GM12878 (cell line): Measurements from ENCODE around the gene PRF1. TPM values are rescaled to one million over a fixed set of nuclear protein-coding genes. Genes with fewer than 3 reads are reported as not detected.

Source experiments
- CBX3 ChIP-seq: fragments of 200-600 bp; sonication (generic); IDR thresholded peaks from 2 replicates; pipeline ENCODE4 v1.6.1; 2016; ENCODE audit warnings: low read depth, borderline replicate concordance
- EED ChIP-seq: sonication (generic); IDR thresholded peaks from 2 replicates; pipeline ENCODE4 v1.6.1; 2016; ENCODE audit warnings: antibody characterized with exemption, low read depth
- FOXM1 ChIP-seq: IDR thresholded peaks from 2 replicates; pipeline ENCODE4 v1.6.1; 2012; ENCODE audit warnings: low read depth, mild to moderate bottlenecking, inconsistent platforms, low read length, moderate library complexity
- GATAD2B ChIP-seq: fragments of 450-650 bp; conservative IDR thresholded peaks from 2 replicates; pipeline ENCODE4 v1.6.1; 2017; ENCODE audit warnings: low read depth, mild to moderate bottlenecking, moderate library complexity
- HDGF ChIP-seq: fragments of 450-650 bp; IDR thresholded peaks from 2 replicates; pipeline ENCODE4 v1.6.1; 2016; ENCODE audit warnings: antibody characterized with exemption
- KLF5 ChIP-seq: fragments of 450-650 bp; IDR thresholded peaks from 2 replicates; pipeline ENCODE4 v1.6.1; 2014; ENCODE audit warnings: mild to moderate bottlenecking; ENCODE audit not compliant: partially characterized antibody
- SIX5 ChIP-seq: IDR thresholded peaks from 2 replicates; pipeline ENCODE4 v1.6.1; 2011; ENCODE audit warnings: mild to moderate bottlenecking, low read depth, low read length, moderate library complexity; ENCODE audit not compliant: severe bottlenecking
- SPI1 ChIP-seq: IDR thresholded peaks from 2 replicates; pipeline ENCODE4 v1.6.1; 2011; ENCODE audit warnings: low read depth, mild to moderate bottlenecking, low read length, moderate library complexity, borderline replicate concordance; ENCODE audit not compliant: insufficient read depth
- TBL1XR1 ChIP-seq: IDR thresholded peaks from 2 replicates; pipeline ENCODE4 v1.6.1; 2012; ENCODE audit warnings: low read depth, low read length, improper control_type of control experiment
- TCF3 ChIP-seq: IDR thresholded peaks from 2 replicates; pipeline ENCODE4 v1.6.1; 2012; ENCODE audit warnings: low read depth, mild to moderate bottlenecking, low read length, borderline replicate concordance; ENCODE audit not compliant: insufficient read depth
- ZBED1 ChIP-seq: IDR thresholded peaks from 2 replicates; pipeline ENCODE4 v1.6.1; 2016; ENCODE audit warnings: borderline replicate concordance
- polyA plus RNA-seq, 11 experiments: library from polyadenylated mRNA; depleted of rRNA in 4 of 11; unstranded in 6 of 11; stranded (reverse) in 5 of 11; fragments of >200 nt; fragmentation: Nextera tagmentation in 4 of 11; fragmentation: Illumina TruSeq in 1 of 11; extraction: Ambion mirVana in 4 of 11; extraction: Trizol in 1 of 11; gene quantifications; 1 replicate in 1 of 11; 2 replicates in 10 of 11; pipeline versions ENCODE4 v1.2.1 to v1.2.3, GENCODE V29; 2011 to 2016; ENCODE audit warnings: inconsistent platforms in 2 of 11, missing spikeins in 2 of 11, low read depth in 1 of 11
- total RNA-seq, 4 experiments: library from RNA; depleted of rRNA in 3 of 4; stranded (reverse); fragments of >200 nt in 3 of 4; fragmentation: Illumina TruSeq in 1 of 4; extraction: Trizol in 1 of 4; gene quantifications; 2 replicates each; pipeline versions ENCODE4 v1.2.1 to v1.2.3, GENCODE V29; 2013 to 2021
- TF ChIP-seq, protein P1 (sequence below): fragments of 450-650 bp; IDR thresholded peaks from 2 replicates; pipeline ENCODE4 v1.6.1; 2017; ENCODE audit warnings: borderline replicate concordance
- TF ChIP-seq, protein P2 (sequence below): fragments of 450-650 bp; IDR thresholded peaks from 2 replicates; pipeline ENCODE4 v1.6.1; 2018; ENCODE audit warnings: borderline replicate concordance, mild to moderate bottlenecking; ENCODE audit not compliant: partially characterized antibody
- TF ChIP-seq, protein P3 (sequence below): fragments of 450-650 bp; conservative IDR thresholded peaks from 2 replicates; pipeline ENCODE4 v1.6.1; 2017; ENCODE audit warnings: mild to moderate bottlenecking, moderate library complexity

PRF1 gene
- total and polyA plus RNA-seq, 10 of the 15 experiments (the other 5 are each of a cell fraction or from before 2014, with no cell fraction given): 0.84 to 15.7 (median 1.3) TPM

DNA sequence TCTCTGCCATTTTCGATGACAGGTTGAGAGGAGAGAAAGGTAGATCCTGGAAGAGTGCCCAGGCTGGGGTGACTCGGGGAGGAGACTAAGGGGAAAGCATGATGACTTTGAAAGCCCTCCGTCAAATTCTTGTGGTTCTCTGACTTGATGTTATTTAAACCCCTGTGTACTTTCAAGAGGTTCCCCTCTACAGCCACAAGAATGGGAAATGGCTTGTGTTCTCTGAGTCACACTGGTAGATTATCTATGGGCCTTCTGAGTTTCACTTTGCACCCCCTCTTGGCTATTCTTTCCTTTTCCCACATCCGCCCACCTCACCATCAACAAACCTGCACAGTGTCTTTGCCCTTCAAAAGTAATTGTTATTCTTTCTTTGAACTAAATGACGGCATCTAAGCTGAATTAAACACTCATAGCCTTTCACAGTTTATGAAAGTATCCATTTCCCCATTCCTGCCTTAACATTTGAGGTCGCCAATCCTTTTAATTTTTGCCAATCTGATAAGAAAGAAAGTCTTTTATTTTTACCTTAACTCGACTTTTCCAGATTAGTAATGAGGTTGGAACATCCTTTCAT lies 24.1 kb downstream of the PRF1 start (continued):
- TF ChIP-seq TBL1XR1: peak; percentile 95
- TF ChIP-seq KLF5: peak; percentile 44
- TF ChIP-seq GATAD2B: peak; percentile 73; the same call in 1 of the 2 replicates
- TF ChIP-seq SPI1: peak; percentile 86
- 0 out of 2 replicates have a peak, but pooled peaks have one; percentile 35 for TF ChIP-seq TCF3
- no peak for TF ChIP-seq CBX3
- TF ChIP-seq, protein P1, sequence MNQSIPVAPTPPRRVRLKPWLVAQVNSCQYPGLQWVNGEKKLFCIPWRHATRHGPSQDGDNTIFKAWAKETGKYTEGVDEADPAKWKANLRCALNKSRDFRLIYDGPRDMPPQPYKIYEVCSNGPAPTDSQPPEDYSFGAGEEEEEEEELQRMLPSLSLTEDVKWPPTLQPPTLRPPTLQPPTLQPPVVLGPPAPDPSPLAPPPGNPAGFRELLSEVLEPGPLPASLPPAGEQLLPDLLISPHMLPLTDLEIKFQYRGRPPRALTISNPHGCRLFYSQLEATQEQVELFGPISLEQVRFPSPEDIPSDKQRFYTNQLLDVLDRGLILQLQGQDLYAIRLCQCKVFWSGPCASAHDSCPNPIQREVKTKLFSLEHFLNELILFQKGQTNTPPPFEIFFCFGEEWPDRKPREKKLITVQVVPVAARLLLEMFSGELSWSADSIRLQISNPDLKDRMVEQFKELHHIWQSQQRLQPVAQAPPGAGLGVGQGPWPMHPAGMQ: no peak
- TF ChIP-seq, protein P2, sequence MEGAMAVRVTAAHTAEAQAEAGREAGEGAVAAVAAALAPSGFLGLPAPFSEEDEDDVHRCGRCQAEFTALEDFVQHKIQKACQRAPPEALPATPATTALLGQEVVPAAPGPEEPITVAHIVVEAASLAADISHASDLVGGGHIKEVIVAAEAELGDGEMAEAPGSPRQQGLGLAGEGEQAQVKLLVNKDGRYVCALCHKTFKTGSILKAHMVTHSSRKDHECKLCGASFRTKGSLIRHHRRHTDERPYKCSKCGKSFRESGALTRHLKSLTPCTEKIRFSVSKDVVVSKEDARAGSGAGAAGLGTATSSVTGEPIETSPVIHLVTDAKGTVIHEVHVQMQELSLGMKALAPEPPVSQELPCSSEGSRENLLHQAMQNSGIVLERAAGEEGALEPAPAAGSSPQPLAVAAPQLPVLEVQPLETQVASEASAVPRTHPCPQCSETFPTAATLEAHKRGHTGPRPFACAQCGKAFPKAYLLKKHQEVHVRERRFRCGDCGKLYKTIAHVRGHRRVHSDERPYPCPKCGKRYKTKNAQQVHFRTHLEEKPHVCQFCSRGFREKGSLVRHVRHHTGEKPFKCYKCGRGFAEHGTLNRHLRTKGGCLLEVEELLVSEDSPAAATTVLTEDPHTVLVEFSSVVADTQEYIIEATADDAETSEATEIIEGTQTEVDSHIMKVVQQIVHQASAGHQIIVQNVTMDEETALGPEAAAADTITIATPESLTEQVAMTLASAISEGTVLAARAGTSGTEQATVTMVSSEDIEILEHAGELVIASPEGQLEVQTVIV: no peak
- TF ChIP-seq ZBED1: peak; percentile 94
- TF ChIP-seq, protein P3, sequence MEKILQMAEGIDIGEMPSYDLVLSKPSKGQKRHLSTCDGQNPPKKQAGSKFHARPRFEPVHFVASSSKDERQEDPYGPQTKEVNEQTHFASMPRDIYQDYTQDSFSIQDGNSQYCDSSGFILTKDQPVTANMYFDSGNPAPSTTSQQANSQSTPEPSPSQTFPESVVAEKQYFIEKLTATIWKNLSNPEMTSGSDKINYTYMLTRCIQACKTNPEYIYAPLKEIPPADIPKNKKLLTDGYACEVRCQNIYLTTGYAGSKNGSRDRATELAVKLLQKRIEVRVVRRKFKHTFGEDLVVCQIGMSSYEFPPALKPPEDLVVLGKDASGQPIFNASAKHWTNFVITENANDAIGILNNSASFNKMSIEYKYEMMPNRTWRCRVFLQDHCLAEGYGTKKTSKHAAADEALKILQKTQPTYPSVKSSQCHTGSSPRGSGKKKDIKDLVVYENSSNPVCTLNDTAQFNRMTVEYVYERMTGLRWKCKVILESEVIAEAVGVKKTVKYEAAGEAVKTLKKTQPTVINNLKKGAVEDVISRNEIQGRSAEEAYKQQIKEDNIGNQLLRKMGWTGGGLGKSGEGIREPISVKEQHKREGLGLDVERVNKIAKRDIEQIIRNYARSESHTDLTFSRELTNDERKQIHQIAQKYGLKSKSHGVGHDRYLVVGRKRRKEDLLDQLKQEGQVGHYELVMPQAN: no peak; the same call in 1 of the 2 replicates
- TF ChIP-seq FOXM1: peak; percentile 88; the same call in 1 of the 2 replicates
- TF ChIP-seq HDGF: no peak
- peak; percentile 21 for TF ChIP-seq SIX5
- TF ChIP-seq EED: peak; percentile 99
- TF ChIP-seq, all 136 proteins: peak for 58
